Stimulated activated CD8-positive, alpha-beta memory T cell treated with anti-CD3 and anti-CD28 coated beads, Interleukin-4, amount 100 ng/mL, for 24 hours (primary cell): Measurements from ENCODE around the gene ANGPTL4.
A peak's percentile ranks its signal among the peaks of the same experiment; 100 is the strongest.
"Not testable (repeated sequence)": the region's sequence is repeated elsewhere in the genome, so short reads cannot be mapped to it uniquely, and the experiment has no call there.

Experiments
- DNase-seq: peaks from one replicate; pipeline ENCODE4 v3.0.0-alpha.2; 2020; ENCODE audit warnings: low read depth

ANGPTL4 gene

DNA sequence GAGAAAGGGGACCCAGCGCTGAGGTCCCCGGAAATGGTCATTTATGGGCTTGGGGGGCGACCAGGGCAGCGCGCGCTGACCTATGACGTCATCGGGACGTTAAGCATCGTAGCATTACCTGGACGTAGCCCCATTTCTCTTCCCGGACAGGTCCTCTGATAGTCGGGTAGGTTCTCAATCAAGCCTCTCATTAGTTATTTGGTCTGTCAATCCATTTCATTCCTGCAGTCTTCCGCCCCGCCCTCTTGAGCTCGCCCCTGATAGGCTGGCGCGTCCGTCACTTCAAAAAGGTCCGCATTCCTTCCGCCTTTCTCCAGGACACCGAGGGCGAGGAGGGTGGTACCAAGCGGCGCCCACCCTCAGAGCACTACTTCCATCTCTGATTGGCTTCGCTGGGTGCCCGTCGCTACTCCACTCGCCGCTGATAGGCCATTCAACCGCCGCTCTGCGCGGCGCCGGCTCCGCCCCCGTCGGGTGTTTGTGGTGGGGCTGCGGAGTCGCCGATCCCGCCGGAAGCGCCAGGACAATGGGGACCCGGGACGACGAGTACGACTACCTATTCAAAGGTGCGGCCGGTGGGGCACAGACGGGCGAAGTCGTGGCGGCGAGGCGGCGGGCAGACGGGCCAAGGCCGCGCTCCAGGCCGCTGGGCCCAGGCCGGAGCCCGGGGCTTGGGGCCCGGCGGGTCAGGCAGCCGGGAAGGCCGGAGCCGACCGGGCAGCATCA, 26.1 kb downstream of the ANGPTL4 start, which contains the start of gene RAB11B:
Gene RAB11B (plus strand): TSS at position 470 of the 726 bp plus-strand sequence. CDS start 57 bp downstream, at position 527.
- DNase-seq: peak; percentile 97

DNA sequence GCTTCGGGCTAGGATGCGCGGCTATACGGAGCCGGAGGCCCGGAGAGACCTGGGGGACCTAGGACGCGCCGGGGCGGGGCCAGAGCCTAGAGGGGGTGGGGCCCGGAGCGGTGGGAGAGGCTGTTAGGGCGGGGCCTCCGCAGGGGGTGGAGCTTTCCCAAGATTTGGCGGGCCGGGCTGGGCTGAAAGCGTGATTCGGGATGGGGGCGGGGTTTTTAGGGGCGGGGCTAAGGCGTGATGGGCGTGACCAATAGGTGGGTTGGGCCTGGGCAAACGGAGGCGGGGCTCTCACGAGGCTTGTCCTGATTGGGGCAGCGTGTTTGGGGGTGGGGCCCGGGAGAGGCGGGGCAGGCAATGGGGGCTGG, 26.6 kb downstream of the ANGPTL4 start:
- peak; percentile 83 for DNase-seq

DNA sequence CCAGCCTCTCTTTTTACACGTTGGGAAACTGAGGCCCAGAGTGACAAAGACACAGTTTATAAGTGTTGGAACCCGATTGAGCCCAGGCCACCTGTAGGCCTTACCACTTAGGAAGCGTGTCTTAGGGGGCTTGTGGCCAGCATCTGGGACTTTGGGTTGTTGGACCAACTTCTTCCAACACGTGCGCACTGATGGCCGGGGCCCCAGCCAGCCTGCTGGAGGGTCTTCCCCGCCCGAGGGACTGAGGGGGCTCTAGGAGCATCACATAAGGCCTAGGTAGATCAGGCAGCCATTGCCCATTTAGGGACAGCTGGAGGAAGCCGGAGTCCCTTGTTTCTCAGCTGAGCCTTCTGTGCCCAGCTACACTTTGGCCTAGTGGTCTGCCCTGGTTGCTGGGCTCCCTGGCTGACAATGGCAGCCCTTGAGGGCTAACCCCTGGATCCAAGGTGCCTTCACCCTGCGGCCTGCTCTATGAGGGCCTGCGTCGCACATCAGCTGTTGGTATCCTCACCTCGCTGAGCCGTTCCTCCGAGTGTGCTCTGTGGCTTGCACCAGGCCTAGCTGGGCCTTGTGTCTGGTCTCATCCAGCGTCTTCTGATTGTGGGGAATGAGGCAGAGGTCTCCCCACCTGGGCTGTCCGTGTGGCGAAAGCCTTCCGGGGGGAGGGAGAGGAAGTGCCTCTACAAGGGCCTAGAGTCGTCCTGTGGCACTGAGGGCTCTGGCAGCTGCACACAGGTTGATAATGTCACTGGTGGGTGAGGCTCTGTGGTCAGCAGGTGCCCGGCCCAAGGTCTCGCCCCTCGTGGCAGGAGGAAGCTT, 27.5 kb downstream of the ANGPTL4 start:
- no peak for DNase-seq

DNA sequence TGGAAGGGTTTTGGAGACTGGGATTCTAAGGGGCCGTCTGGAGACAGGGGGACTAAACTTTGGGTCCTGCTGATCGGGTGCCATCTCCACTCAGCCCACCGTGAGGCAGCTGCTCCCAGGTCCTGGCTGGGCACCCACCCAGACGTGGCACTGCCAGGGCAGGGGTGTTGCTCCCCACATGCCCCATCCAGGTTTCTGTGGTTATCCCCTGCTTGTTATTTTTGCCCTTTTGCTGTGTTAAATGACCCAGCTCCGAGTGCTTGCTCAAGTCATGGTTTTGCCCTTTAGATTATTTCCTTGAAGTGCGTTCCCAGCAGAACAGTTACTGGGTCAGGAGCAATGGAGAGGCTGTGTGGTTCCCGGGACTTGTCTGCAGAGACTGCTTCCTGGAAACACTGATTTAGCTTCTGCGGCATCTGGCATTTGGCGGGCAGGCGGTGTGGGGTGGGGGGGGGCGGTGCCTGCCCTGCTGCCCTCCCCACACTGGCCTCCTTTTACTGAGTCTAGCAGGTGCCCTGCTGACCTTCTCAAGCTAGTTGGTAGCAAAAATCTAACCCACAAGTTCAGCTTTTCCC, 28.1 kb downstream of the ANGPTL4 start:
- no peak for DNase-seq

DNA sequence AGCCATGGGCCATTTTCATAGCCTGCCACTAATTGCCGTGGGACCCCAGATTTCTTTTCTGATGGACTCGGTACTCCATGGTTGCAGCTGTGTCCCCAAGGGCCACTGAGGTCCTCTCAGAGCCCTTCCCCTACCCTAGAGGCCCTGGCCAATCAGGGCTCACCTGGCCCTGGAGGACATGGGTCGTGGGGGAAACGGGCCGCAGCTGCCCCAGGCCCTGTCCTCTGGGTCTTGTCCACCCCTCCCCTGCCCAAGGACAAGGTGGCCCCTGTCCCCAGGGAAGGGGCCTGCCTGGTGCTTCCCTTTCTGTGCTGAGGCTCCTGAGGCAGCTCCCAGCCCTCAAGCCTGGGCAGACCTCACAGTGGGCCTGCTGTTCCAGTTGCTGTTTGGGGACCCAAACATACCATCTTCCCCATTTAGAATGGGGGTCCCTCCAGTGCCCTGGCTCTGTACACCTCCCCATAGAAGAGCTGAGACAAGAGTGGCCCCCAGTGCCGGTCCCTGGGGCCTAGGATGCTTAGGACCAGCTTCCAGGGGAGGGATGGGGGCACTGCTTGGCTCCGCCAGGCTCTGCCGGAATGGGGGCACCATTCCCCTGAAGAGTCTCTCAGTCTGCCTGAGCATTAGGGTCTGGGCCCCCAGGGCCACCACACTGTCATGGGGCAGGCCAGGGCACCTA, 29.4 kb downstream of the ANGPTL4 start:
- no peak for DNase-seq

DNA sequence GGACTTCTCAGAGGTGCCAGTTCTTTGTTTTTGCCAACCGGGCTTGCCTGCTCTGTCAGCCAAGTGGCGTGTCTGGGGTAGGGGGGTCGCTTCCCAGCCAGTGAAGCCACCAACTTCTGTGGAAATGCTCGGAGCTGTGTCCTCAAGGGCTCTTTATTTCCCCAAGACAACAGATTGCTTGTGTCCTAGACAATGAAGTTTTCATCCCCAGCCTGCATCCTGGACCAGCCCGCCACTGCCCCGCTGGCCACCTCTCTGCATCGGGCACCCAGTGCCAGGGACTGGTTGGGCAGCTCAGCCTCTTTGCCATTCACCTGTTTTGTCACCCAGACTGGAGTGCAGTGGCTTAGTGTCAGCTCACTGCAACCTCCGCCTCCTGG, 29.9 kb downstream of the ANGPTL4 start:
- no peak for DNase-seq

DNA sequence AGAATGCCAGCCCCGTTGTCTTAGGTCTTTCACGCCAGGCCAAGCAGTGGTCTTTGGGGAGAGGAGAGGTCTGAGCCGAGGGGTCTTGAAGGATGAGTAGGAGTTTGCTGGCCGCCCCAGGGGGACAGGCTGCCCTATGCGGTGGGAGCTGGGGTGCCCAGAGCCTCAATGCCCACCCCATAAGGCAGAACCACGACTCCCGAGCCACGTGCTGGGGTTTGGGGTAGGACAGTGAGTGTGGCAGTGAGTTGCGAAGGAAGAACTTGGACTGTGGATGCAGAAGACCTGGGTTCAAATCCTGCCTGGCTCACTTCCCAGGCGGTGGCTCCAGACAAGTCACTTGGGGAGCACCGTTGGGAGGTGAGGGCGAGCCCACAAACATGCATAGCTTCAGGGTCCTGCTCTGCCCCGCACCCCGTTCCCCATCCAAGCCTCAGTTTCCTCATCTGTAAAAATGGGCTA, 31.7 kb downstream of the ANGPTL4 start:
- DNase-seq: no peak

DNA sequence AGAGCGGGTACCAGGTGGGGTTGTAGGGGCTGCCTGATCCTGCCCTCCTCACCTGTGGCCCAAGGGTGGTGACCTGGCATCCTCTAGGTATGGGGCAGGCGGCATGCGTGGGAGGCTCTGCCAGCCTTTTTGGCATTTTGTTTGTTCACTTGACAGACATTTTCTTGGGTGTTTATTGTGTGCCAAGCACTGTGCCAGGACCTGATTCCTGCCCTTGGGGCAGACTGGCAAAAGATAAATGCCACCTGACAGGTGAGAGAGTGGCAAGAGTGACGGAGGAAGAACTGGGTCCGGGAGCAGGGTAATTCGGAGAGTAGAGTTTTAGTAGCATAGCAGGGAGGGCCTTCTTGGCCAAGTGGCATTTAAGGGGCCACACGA, 32.2 kb downstream of the ANGPTL4 start:
- DNase-seq: no peak

DNA sequence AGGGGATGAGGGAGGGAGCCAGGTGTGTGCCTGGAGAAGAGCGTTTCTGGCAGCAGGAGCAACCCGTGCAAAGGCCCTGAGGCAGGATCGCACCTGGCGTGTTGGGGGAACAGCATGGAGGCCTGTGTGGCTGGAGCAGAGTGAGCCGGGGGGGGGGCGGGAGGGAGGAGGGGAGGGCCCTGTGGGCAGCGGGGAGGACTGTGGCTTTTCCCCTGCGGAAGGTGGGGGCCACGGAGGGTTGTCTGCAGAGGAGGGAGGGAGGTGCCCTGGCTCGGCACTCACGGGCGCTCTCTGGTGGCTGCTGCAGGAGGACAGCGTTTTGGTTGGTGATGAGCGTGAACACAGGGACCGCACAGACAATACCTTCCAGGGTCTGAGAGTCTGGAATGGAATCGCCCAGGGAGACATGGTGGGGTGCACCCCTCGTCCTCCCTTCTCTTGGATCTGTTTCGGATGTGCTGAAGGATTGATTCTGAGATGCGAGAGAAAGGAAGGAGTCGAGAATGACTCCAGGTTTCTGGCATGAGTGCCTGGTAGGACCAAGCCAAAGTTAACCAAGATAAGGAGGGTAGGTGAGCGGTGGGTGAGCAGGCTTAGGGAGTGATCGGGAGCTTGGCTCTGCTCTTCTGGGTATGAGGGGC, 32.7 kb downstream of the ANGPTL4 start:
- DNase-seq: peak; percentile 55

DNA sequence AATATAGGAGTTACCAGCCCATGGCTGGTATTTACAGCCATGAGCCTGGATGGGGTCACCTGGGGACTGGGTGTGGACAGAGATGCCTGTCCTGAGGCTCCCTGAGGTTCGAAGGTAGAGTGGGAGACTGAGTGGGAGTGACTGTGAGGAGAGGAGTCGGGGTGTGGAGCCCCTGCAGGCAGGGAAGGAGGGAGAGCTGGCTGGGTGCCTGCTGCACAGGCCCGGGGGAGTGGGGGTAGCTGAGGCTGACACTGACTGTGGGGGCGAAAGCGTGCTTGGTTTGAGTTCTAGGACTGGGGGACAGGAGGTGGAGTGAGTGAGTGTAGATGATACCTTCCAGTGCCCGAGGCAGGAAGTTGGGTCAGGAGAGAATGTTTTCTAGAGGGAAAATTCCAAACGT, 33.3 kb downstream of the ANGPTL4 start:
- no peak for DNase-seq

DNA sequence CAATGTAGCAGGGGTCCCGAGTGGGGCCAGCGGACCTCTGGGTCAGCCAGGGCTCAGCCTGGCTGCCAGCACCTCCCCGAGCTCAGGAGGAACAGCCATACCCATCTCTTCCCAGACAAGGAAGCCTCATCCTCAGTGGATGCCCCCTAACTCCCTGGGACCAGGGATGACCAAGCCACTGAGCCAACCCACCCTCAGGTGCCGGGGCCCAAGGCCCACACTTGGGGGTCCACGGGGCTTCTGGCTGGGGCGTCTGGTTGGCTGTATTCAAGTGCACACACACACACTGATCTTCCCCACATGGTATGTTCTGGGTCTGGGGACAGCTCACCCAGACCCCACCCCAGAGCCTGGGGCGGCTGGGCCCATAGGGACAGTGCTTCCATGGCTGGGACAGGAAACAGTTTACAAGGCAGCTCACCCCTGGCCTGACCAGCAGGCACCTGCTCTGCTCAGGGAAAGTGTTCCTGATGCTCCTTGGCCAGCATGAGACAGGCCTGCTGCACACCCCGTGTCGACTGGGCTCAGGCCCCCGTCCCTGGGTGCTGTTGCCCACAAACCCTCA, 33.9 kb downstream of the ANGPTL4 start:
- no peak for DNase-seq

DNA sequence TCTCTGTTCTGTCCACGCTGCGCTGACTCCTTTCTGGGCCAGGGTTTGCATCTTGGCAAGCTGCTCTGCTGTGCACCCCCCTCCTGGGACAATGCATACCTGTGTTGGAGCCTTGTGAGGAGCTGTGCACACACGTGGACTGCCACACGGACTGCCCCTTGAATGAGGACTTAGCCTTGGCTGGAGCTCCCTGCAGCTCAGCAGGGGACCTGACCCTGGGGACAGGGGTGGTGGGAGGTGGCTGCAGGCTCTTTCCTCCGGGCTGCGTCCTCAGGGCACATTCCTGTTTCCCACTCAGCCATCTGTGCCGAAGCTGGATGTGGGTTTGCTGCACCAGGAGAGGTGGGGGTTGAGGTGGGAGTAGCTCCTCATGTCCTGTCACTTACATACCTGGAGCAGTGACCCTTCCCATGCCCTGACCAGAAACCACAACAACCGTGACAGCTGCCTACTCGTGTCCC, 34.4 kb downstream of the ANGPTL4 start:
- no peak for DNase-seq

DNA sequence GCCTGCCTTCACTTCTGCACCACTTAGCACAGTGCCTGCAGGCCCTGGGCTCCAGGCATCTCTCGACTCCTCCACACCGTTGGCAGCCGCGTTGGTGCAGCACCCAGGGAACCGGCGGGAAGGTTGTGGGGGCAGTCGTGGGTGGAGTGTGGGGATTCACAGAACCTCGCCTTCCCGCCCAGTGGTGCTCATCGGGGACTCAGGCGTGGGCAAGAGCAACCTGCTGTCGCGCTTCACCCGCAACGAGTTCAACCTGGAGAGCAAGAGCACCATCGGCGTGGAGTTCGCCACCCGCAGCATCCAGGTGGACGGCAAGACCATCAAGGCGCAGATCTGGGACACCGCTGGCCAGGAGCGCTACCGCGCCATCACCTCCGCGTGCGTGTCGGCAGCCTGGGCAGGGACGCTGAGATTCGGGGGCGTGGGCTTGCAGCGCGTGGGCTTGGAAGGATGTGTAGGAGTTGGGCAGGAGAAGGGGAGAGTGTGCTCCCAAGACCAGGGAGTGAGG, 35.8 kb downstream of the ANGPTL4 start:
- no peak for DNase-seq

DNA sequence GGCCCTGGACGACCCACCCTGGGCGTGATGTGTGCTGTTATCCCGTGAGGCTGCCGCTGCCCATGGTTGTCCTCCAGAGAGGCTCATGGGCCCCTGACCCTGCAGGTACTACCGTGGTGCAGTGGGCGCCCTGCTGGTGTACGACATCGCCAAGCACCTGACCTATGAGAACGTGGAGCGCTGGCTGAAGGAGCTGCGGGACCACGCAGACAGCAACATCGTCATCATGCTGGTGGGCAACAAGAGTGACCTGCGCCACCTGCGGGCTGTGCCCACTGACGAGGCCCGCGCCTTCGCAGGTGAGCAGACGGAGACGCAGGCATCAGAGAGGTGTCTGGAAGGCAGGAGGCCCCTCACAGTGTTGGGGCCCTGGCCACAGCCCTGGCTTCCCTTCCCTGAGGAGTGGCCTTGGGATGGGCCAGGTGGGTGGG, 38.0 kb downstream of the ANGPTL4 start:
- DNase-seq: no peak

DNA sequence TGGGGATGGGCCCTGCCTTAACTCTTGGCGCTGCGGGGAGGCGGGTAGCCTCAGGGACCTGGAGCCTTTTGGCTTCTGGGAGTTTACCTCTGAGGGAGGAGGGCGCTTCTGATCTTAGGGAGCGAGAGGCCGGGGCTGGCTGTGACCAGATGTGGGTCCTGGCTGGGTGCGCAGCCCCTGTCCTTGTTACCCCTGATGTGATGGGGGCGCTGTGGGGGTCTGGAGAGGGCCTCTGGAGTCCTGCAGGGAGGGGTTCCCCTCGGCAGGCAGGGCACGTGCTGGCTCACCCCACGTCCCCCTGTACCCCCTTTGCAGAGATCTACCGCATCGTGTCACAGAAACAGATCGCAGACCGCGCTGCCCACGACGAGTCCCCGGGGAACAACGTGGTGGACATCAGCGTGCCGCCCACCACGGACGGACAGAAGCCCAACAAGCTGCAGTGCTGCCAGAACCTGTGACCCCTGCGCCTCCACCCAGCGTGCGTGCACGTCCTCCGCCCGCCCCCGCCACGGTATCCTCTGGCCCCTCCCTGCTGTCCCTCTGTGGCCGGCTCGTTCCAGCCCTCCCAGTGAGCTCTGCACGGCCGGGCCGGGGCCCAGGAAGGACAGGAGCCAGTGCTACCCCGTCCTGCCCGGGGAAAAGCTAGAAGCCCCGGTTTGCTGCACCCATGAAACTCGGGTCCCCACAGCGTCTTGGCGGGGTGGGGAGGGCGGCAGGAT, 39.3 kb downstream of the ANGPTL4 start:
- no peak for DNase-seq

DNA sequence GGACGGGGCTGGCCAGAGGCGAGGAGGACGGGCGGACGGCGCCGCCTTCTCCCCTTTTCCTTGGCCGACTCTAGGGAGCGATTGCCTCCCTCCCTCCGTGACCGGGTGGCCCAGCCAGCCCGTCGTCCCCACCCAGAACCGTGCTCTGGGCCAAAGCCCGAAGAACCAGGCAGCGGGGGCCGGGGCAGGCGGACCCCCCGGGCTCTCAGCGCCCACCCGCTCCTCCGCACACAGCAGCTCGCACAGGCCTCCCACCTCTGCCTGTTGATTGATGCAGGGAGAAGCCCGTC, 39.8 kb downstream of the ANGPTL4 start:
- DNase-seq: no peak

DNA sequence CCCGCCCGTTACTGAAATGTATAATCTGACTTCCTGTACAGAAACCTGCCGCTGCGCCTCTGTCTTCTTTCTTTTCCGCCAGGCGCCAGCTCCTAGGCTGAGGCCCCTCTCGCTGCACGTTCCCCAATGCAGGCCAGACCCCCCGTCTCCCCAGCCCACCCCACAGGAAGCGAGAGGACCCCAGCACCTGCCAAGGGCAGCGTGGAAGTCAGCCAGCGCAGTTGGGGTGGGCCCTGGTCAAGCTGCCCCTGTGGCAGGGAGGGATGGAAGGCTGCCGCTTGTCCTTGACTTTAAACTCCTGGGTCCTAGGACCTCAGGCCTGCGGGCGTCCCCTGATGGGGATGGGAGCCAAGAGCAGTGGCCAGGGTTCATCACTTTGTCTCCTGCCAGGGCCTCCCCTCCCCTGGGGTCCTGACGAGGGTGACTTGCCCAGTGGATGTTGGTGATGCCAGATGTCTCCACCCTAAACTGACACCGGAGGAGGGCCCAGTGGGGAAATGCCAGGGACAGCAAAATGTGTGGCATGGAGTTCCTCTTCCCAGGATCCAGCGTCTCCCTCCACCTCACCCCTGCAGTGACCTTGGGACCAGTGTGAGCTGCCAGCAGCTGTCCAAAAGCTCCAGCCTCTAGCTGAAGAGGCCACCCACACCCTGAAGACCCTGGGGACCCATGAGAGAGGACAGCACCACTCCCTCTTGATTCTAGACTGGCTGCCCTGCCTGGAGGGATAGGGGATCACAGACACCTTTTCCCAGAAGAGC, 40.6 kb downstream of the ANGPTL4 start:
- DNase-seq: no peak

DNA sequence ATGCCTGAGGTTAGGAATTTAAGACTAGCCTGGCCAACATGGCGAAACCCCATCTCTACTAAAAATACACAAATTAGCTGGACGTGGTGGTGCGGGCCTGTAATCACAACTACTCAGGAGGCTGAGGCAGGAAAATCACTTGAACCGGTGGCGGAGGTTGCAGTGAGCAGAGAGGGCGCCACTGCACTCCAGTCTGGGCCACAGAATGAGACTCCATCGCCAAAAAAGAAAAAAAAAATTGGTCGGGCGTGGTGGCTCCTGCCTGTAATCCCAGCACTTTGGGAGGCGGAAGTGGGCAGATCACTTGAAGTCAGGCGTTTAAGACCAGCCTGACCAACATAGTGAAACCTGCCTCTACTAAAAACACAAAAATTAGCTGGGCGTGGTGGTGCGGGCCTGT, 46.8 kb downstream of the ANGPTL4 start:
- DNase-seq: not testable (repeated sequence)

DNA sequence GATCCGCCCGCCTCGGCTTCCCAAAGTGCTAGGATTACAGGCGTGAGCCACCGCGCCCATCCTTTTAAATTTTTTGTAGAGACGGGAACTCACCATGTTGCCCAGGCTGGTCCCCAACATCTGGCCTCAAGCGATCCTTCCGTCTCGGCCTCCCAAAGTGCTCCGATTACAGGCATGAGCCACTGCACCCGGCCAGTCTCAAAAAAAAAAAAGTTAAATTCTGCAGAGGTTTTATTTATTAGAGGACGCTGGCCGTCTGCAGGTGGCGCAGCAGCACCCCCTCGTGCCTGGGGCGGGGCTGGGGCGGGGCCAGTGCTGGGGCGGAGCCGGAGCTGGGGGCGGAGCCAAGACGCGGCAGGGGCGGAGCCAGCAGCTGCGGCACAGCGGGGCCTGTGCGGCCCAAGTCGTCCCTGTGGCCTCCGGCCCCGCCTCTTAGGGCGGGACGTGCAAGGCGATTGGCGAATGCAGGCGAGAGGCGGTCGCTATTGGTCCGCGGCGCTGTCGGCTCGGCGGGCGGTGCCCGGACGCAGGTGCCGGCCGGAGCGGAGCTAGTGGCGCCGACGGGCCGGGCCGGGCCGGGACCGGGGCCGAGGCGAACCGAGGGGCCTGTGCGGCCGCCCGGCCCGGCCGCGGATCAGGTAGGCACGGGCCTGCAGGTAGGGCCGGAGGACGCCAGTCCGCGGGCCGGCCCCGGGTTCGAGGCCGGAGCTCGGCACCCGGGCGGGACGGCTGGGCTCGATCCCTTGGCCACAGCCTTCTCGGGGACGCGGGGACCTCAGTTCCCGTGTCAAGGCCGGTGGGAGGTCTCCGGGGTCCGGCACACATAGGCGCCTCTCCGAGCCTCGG, 49.1 kb downstream of the ANGPTL4 start, which contains the start of gene MARCHF2:
Gene MARCHF2 (plus strand): TSS at position 523 of the 846 bp plus-strand sequence. CDS start 8,536 bp downstream, outside the sequence.
- DNase-seq: peak; percentile 91
